ENCODE data around the gene IL4I1.

The IL4I1 gene

GRCh38 chr19:49863935-49864320, 32.8 kb downstream of the IL4I1 start:
- no peak for DNase-seq (ENCODE audit: low read depth, low spot score)

GRCh38 chr19:49863254-49863934, 33.3 kb downstream of the IL4I1 start:
- DNase-seq (ENCODE audit: low read depth, low spot score): no peak

GRCh38 chr19:49862391-49863253, 34.1 kb downstream of the IL4I1 start:
- DNase-seq (ENCODE audit: low read depth, low spot score): no peak

- no peak for DNase-seq (ENCODE audit: low read depth, low spot score)
Observed at GRCh38 chr19:49861541-49862378, 34.9 kb downstream of the IL4I1 start.

GRCh38 chr19:49861107-49861506, 35.6 kb downstream of the IL4I1 start:
- DNase-seq (ENCODE audit: low read depth, low spot score): no peak

- DNase-seq (ENCODE audit: low read depth, low spot score): no peak
Observed at GRCh38 chr19:49860336-49861102, 36.2 kb downstream of the IL4I1 start.

GRCh38 chr19:49859682-49860335, 36.9 kb downstream of the IL4I1 start:
- DNase-seq (ENCODE audit: low read depth, low spot score): no peak

GRCh38 chr19:49858088-49858985, 38.4 kb downstream of the IL4I1 start:
- no peak for DNase-seq (ENCODE audit: low read depth, low spot score)

GRCh38 chr19:49857838-49858087, 38.9 kb downstream of the IL4I1 start:
- DNase-seq (ENCODE audit: low read depth, low spot score): no peak

GRCh38 chr19:49857061-49857837, 39.4 kb downstream of the IL4I1 start:
- no peak for DNase-seq (ENCODE audit: low read depth, low spot score)

- no peak for DNase-seq (ENCODE audit: low read depth, low spot score)
Observed at GRCh38 chr19:49856574-49857021, 40.1 kb downstream of the IL4I1 start.

- no peak for DNase-seq (ENCODE audit: low read depth, low spot score)
Observed at GRCh38 chr19:49855676-49856573, 40.8 kb downstream of the IL4I1 start.

GRCh38 chr19:49855277-49855675, 41.4 kb downstream of the IL4I1 start:
- no peak for DNase-seq (ENCODE audit: low read depth, low spot score)

- no peak for DNase-seq (ENCODE audit: low read depth, low spot score)
Observed at GRCh38 chr19:49854378-49855263, 42.1 kb downstream of the IL4I1 start.

GRCh38 chr19:49853852-49854377, 42.8 kb downstream of the IL4I1 start:
- no peak for DNase-seq (ENCODE audit: low read depth, low spot score)

- no peak for DNase-seq (ENCODE audit: low read depth, low spot score)
Observed at GRCh38 chr19:49852631-49853126, 44.0 kb downstream of the IL4I1 start.

All from smooth muscle cell of the brain vasculature (primary cell).